NAMALWA (cell line): ENCODE measurements around the gene MAFG.

Source experiments
- DNase-seq: peaks from one replicate; pipeline ENCODE4 v3.0.0-alpha.2; 2015; ENCODE audit warnings: low spot score

Gene MAFG

DNA sequence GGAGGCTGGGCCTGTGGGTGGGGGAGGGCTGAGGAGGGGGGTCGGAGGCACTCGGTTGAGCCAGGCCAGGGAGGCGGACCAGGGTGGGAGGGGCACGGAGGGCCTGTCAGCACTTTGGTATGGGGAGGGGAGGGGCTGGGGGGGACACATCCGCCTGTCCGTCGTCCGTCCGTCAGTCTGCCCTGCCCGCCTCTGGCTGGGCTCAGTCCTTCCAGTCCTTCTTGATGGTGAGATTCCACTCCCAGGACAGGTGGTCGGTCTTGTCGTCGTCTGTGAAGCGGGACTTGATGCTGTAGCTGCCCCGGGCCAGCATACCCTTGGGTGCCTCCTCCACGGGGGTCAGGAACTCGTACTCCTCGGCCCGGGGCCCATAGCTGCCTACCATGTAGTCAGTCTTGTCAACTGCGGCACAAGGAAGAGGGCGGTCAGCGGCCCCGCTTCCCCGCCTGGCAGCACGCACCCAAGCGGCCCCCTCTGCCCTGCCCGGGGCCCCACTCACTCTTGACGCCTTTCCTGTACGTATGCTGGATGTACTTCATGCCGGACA is 58.8 kb downstream of the MAFG start:
- no peak for DNase-seq
